ENCODE results near the gene GAK.

Gene GAK

GRCh38 chr4:903066-904046, 28.8 kb downstream of the GAK start:
- Histone ChIP-seq H3K79me2 (ENCODE audit: insufficient read depth, low read length) (peaks cover 6% of the 10 kb centered on the region; the same call in 1 of the 2 replicates), H4K20me1 (ENCODE audit: low read depth, low read length) (no peaks in the 10 kb centered on the region)

GRCh38 chr4:901192-901910, 30.8 kb downstream of the GAK start:
- no peak overlapping the region for H3K27ac ChIP-seq (ENCODE audit: low read depth, low read length)
- no peaks in the 10 kb centered on the region for H3K9me2 ChIP-seq (replicated peaks; ENCODE audit: insufficient read depth, low read length)
- H3F3A ChIP-seq (ENCODE audit: insufficient read depth), result no peaks in the 10 kb centered on the region
- no peaks in the 10 kb centered on the region for H3K9me3 ChIP-seq (ENCODE audit: insufficient read depth, low read length)
- TF ChIP-seq CTCF (IDR thresholded peaks at IDR 0.05; ENCODE audit: insufficient read depth, low read length, poor library complexity, severe bottlenecking) (no peak), EZH2phosphoT487 (conservative IDR thresholded peaks at IDR 0.05; ENCODE audit: low read length) (no peak)
- no peak overlapping the region for H2AFZ ChIP-seq (ENCODE audit: low read depth, low read length, severe bottlenecking)
- H3K79me2 ChIP-seq (ENCODE audit: insufficient read depth, low read length), result peaks cover 3% of the 10 kb centered on the region; the same call in 1 of the 2 replicates
- H3K36me3 ChIP-seq (ENCODE audit: low read length), result no peaks in the 10 kb centered on the region
- H3K4me3 ChIP-seq (ENCODE audit: insufficient read depth, low read length, poor library complexity, severe bottlenecking), result no peak overlapping the region
- no peak overlapping the region for H3K4me2 ChIP-seq (ENCODE audit: low read depth, low read length, poor library complexity, severe bottlenecking)
- H4K20me1 ChIP-seq (ENCODE audit: low read depth, low read length), result no peaks in the 10 kb centered on the region
- H3K27me3 ChIP-seq (ENCODE audit: low read length), result no peaks in the 10 kb centered on the region
- H3K9ac ChIP-seq (ENCODE audit: low read length), result no peak overlapping the region

More at GRCh38 chr4:903066-904046, 28.8 kb downstream of the GAK start:
- H3K4me2 ChIP-seq (ENCODE audit: low read depth, low read length, poor library complexity, severe bottlenecking), result no peak overlapping the region
- H3K36me3 ChIP-seq (ENCODE audit: low read length), result no peaks in the 10 kb centered on the region
- no peak overlapping the region for H3K9ac ChIP-seq (ENCODE audit: low read length)
- no peak for TF ChIP-seq EZH2phosphoT487 (conservative IDR thresholded peaks at IDR 0.05; ENCODE audit: low read length)
- TF ChIP-seq CTCF (IDR thresholded peaks at IDR 0.05; ENCODE audit: insufficient read depth, low read length, poor library complexity, severe bottlenecking), result no peak
- no peaks in the 10 kb centered on the region for H3F3A ChIP-seq (ENCODE audit: insufficient read depth)
- H3K27ac ChIP-seq (ENCODE audit: low read depth, low read length), result no peak overlapping the region
- no peaks in the 10 kb centered on the region for H3K9me3 ChIP-seq (ENCODE audit: insufficient read depth, low read length)
- H3K9me2 ChIP-seq (replicated peaks; ENCODE audit: insufficient read depth, low read length), result no peaks in the 10 kb centered on the region
- no peaks in the 10 kb centered on the region for H3K27me3 ChIP-seq (ENCODE audit: low read length)
- no peak overlapping the region for H3K4me3 ChIP-seq (ENCODE audit: insufficient read depth, low read length, poor library complexity, severe bottlenecking)
- no peak overlapping the region for H2AFZ ChIP-seq (ENCODE audit: low read depth, low read length, severe bottlenecking)

DNA sequence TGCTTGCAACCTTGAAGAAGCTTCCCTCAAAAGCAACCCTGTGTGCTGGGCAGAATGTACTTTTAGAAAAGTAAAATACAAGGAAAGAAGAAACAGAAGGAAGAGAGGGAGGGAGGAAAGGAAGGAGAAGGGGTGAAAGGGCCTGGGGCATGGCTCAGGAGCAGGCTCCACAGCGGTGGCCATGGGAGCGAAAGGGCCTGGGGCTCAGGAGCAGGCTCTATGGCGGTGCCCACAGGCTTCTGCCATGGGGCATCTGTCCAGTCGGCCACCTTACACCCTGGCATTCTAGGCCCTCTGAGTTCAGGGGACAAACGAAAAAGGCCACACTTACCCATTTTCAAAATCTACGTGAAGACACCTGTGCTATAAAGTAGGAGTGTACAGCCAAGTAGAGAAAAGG, 31.4 kb downstream of the GAK start:
- Histone ChIP-seq H3K36me3 (ENCODE audit: low read length) (no peaks in the 10 kb centered on the region), H3K4me2 (ENCODE audit: low read depth, low read length, poor library complexity, severe bottlenecking) (no peak overlapping the region)
- TF ChIP-seq CTCF (IDR thresholded peaks at IDR 0.05; ENCODE audit: insufficient read depth, low read length, poor library complexity, severe bottlenecking), result no peak
- no peak for TF ChIP-seq EZH2phosphoT487 (conservative IDR thresholded peaks at IDR 0.05; ENCODE audit: low read length)

More for the DNA sequence above, 31.4 kb downstream of the GAK start:
- H3K9ac ChIP-seq (ENCODE audit: low read length), result no peak overlapping the region
- no peaks in the 10 kb centered on the region for H3K9me2 ChIP-seq (replicated peaks; ENCODE audit: insufficient read depth, low read length)
- no peaks in the 10 kb centered on the region for H4K20me1 ChIP-seq (ENCODE audit: low read depth, low read length)
- no peak overlapping the region for H3K27ac ChIP-seq (ENCODE audit: low read depth, low read length)
- H3K79me2 ChIP-seq (ENCODE audit: insufficient read depth, low read length), result peaks cover 3% of the 10 kb centered on the region; the same call in 1 of the 2 replicates
- H3K4me3 ChIP-seq (ENCODE audit: insufficient read depth, low read length, poor library complexity, severe bottlenecking), result no peak overlapping the region
- no peaks in the 10 kb centered on the region for H3K27me3 ChIP-seq (ENCODE audit: low read length)
- H3F3A ChIP-seq (ENCODE audit: insufficient read depth), result no peaks in the 10 kb centered on the region
- no peaks in the 10 kb centered on the region for H3K9me3 ChIP-seq (ENCODE audit: insufficient read depth, low read length)
- H2AFZ ChIP-seq (ENCODE audit: low read depth, low read length, severe bottlenecking), result no peak overlapping the region

Measured in SU-DHL-6 (cell line).